K562 (cell line): ENCODE results near the gene SLC26A1. TPM values are rescaled to one million over a fixed set of nuclear protein-coding genes. Genes with fewer than 3 reads are reported as not detected.

Experiments
- ARID4B ChIP-seq: sonication (generic); formaldehyde crosslinking; IDR thresholded peaks from 2 replicates; pipeline ENCODE4 v1.8.0; 2022; ENCODE audit warnings: mild to moderate bottlenecking, missing genetic modification reagents
- BHLHE40 ChIP-seq: IDR thresholded peaks from 2 replicates; pipeline ENCODE4 v1.6.1; 2011; ENCODE audit warnings: low read length, improper control_type of control experiment
- CBFA2T2 ChIP-seq: fragments of 450-650 bp; conservative IDR thresholded peaks from 2 replicates; pipeline ENCODE4 v1.6.1; 2017; ENCODE audit warnings: mild to moderate bottlenecking
- CBX5 ChIP-seq: IDR thresholded peaks from 2 replicates; pipeline ENCODE4 v1.6.1; 2014; ENCODE audit warnings: low read depth, borderline replicate concordance
- GABPB1 ChIP-seq: sonication (generic); formaldehyde crosslinking; IDR thresholded peaks from 2 replicates; pipeline ENCODE4 v1.8.0; 2022; ENCODE audit warnings: mild to moderate bottlenecking, missing genetic modification reagents
- HMGN3 ChIP-seq: IDR thresholded peaks from 2 replicates; pipeline ENCODE4 v1.6.1; 2011; ENCODE audit warnings: borderline replicate concordance, low read depth, mild to moderate bottlenecking, mixed read lengths, low read length; ENCODE audit not compliant: insufficient read length; ENCODE audit errors: extremely low read depth
- IFI16 ChIP-seq: fragments of 250-450 bp; sonication (Bioruptor Pico); IDR thresholded peaks from 2 replicates; pipeline ENCODE4 v2.1.2; 2022; ENCODE audit warnings: mild to moderate bottlenecking, inconsistent platforms
- JUND ChIP-seq, 2 experiments: IDR thresholded peaks; 2 replicates in 1 of 2; 3 replicates in 1 of 2; pipeline ENCODE4 v1.6.1; 2011; ENCODE audit warnings: borderline replicate concordance in 2 of 2, low read depth in 2 of 2, low read length in 2 of 2, improper control_type of control experiment in 1 of 2, missing biosample characterization in 1 of 2, missing genetic modification characterization in 1 of 2, missing genetic modification reagents in 1 of 2
- MAFG ChIP-seq: fragments of 450-650 bp; conservative IDR thresholded peaks from 2 replicates; pipeline ENCODE4 v1.6.1; 2016; ENCODE audit warnings: missing genetic modification characterization, missing compliant biosample characterization
- NBN ChIP-seq: fragments of 450-650 bp; IDR thresholded peaks from 2 replicates; pipeline ENCODE4 v1.6.1; 2016; ENCODE audit warnings: low read depth, mild to moderate bottlenecking
- NCOR1 ChIP-seq: fragments of 450-650 bp; IDR thresholded peaks from 2 replicates; pipeline ENCODE4 v1.6.1; 2016; ENCODE audit warnings: mild to moderate bottlenecking, moderate library complexity
- NEUROD1 ChIP-seq: fragments of 150-350 bp; IDR thresholded peaks from 2 replicates; pipeline ENCODE4 v1.6.1; 2014; ENCODE audit warnings: borderline replicate concordance, low read length, low read depth; ENCODE audit not compliant: partially characterized antibody
- NONO ChIP-seq, 2 experiments: fragments of 200-400 bp in 1 of 2; fragments of 450-650 bp in 1 of 2; formaldehyde crosslinking in 1 of 2; IDR thresholded peaks; 2 replicates each; pipeline ENCODE4 v1.6.1; 2017; ENCODE audit warnings: low read depth in 2 of 2, mild to moderate bottlenecking in 2 of 2, moderate library complexity in 2 of 2, low read length in 1 of 2
- RAD21 ChIP-seq, 2 experiments: fragments of 250-450 bp in 1 of 2; fragments of 450-650 bp in 1 of 2; sonication (Bioruptor Pico) in 1 of 2; formaldehyde crosslinking in 1 of 2; IDR thresholded peaks in 1 of 2; conservative IDR thresholded peaks in 1 of 2; 2 replicates each; pipeline versions ENCODE4 v1.4.0 to v1.8.0; 2020 to 2022; ENCODE audit warnings: mild to moderate bottlenecking in 2 of 2, moderate library complexity in 1 of 2
- RHOXF2B ChIP-seq: fragments of 250-450 bp; sonication (Bioruptor Pico); conservative IDR thresholded peaks from 2 replicates; pipeline ENCODE4 v1.5.1; 2021
- SOX6 ChIP-seq: fragments of 450-650 bp; IDR thresholded peaks from 2 replicates; pipeline ENCODE4 v1.6.1; 2014; ENCODE audit warnings: mild to moderate bottlenecking
- TCF3 ChIP-seq: sonication (generic); formaldehyde crosslinking; IDR thresholded peaks from 2 replicates; pipeline ENCODE4 v1.4.0; 2020; ENCODE audit warnings: mild to moderate bottlenecking, missing genetic modification reagents
- USF1 ChIP-seq: sonication (generic); formaldehyde crosslinking; IDR thresholded peaks from 2 replicates; pipeline ENCODE4 v1.9.0; 2022; ENCODE audit warnings: mild to moderate bottlenecking, missing genetic modification reagents
- ZBTB1 ChIP-seq: sonication (generic); formaldehyde crosslinking; IDR thresholded peaks from 2 replicates; pipeline ENCODE4 v1.8.1; 2023; ENCODE audit warnings: missing genetic modification reagents, low read depth, mild to moderate bottlenecking, borderline replicate concordance
- ZNF239 ChIP-seq: fragments of 250-450 bp; sonication (Bioruptor Pico); IDR thresholded peaks from 2 replicates; pipeline ENCODE4 v1.4.0; 2020; ENCODE audit warnings: mild to moderate bottlenecking
- ZNF263 ChIP-seq: sonication (generic); formaldehyde crosslinking; IDR thresholded peaks from 2 replicates; pipeline ENCODE4 v1.8.0; 2022; ENCODE audit warnings: mild to moderate bottlenecking, missing genetic modification reagents, borderline replicate concordance
- polyA plus RNA-seq, 8 experiments: library from polyadenylated mRNA; depleted of rRNA in 4 of 8; stranded (reverse) in 5 of 8; unstranded in 3 of 8; fragments of >200 nt; fragmentation: Nextera tagmentation in 2 of 8; fragmentation: Illumina TruSeq in 1 of 8; extraction: Ambion mirVana in 2 of 8; extraction: Trizol in 1 of 8; gene quantifications; 2 replicates each; pipeline versions ENCODE4 v1.2.1 to v1.2.3, GENCODE V29; 2011 to 2014; ENCODE audit warnings: inconsistent platforms in 1 of 8, missing spikeins in 1 of 8
- total RNA-seq, 7 experiments: library from RNA; depleted of rRNA in 6 of 7; stranded (reverse); fragments of >200 nt in 6 of 7; fragmentation: Illumina TruSeq in 2 of 7; extraction: Trizol in 2 of 7; gene quantifications; 2 replicates each; pipeline versions ENCODE4 v1.2.1 to v1.2.3, GENCODE V29; 2011 to 2021; ENCODE audit warnings: low replicate concordance in 1 of 7

SLC26A1 gene
- total and polyA plus RNA-seq, 9 of the 15 experiments (the other 6 are each of a cell fraction or from before 2014, with no cell fraction given): 0.11 to 4.2 (median 0.95) TPM

DNA sequence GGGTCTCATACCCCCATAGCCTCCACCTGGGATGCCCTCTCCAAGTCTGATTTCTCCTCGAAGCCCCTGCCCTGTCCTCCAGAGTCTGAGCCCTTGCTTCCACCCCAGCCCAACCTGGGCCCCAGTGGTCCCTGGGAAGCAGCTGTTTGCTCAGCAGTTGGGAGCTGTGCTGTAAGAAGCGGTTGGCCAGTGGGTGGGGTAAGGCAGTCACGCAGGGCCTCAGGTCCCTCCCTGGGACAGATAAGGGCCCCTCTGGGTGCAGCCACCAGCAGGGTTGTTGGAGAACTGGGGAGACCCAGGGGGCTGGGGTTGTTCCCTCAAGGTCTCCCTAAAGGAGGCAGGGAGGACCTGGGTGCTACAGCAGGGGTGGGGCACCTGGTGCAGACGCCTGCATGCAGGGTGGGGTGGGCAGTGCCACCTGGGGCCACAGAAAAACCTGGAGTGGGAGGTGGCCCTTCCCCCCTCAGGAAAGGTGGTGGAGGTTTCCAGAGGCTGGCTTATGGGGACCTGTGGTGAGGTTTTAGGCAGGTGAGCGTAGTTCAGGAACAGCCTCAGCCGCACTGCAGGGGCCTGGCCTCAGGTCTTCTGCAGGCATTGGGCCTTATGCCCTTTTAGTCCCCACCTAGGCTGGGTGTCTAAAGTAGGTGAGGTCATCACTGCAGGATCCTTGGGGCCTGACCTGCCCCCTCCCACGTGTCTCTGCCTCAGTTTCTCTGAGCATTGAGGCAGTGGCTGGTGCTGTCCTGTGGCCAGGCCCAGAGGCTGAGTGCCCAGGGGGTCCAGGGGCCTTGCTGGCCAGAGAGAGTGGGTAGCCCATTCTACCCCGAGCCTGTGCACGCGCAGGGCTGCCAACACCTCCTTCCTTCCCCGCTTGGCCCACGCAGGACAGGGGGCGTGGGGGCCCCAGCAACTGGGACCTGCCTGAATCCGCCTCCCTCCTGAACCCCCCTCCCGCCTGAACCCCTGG is 3.1 kb upstream of the SLC26A1 start (continued):
- 0 out of 2 replicates have a peak, but pooled peaks have one; percentile 31 for TF ChIP-seq RHOXF2B
- TF ChIP-seq CBX5: no peak
- TF ChIP-seq HMGN3: peak; percentile 80
- peak; percentile 39 for TF ChIP-seq NCOR1
- TF ChIP-seq ARID4B (CRISPR knock-in tag): peak; percentile 29; the same call in 1 of the 2 replicates
- peak; percentile 61 for TF ChIP-seq JUND (IDR thresholded peaks at IDR 0.05; ENCODE audit: borderline replicate concordance, low read depth, low read length)
- peak; percentile 35; the same call in 2 of the 3 replicates for TF ChIP-seq JUND (tag; IDR thresholded peaks at IDR 0.05; ENCODE audit: borderline replicate concordance, low read depth, low read length)
- TF ChIP-seq GABPB1 (CRISPR knock-in tag): peak; percentile 49; the same call in 1 of the 2 replicates
- TF ChIP-seq NONO (IDR thresholded peaks at IDR 0.05; ENCODE audit: low read depth in 2 of 2, low read length in 1 of 2): peak in 1 of 2 experiments; percentile 88; a peak in 1 of 4 replicates
- peak; percentile 58 for TF ChIP-seq BHLHE40
- no peak for TF ChIP-seq IFI16
- TF ChIP-seq TCF3 (CRISPR knock-in tag): peak; percentile 32; the same call in 1 of the 2 replicates
- TF ChIP-seq USF1 (CRISPR knock-in tag): 0 out of 2 replicates have a peak, but pooled peaks have one; percentile 29
- peak; percentile 41; the same call in 1 of the 2 replicates for TF ChIP-seq ZBTB1 (CRISPR knock-in tag)
- peak; percentile 49 for TF ChIP-seq SOX6
- peak; percentile 54 for TF ChIP-seq NEUROD1
- no peak for TF ChIP-seq ZNF263 (CRISPR knock-in tag)
- TF ChIP-seq NBN: no peak
- TF ChIP-seq ZNF239 (CRISPR knock-in tag): no peak
- 0 out of 4 replicates have a peak, but pooled peaks of 1 of the 2 experiments have one; percentile 2 for TF ChIP-seq RAD21 (CRISPR knock-in tag; conservative IDR thresholded peaks at IDR 0.05 in 1 of 2, IDR thresholded peaks at IDR 0.05 in 1 of 2)
- no peak for TF ChIP-seq MAFG (tag)
- 0 out of 2 replicates have a peak, but pooled peaks have one; percentile 15 for TF ChIP-seq CBFA2T2
